Adrenal gland (tissue), 12 donors: ENCODE data around the gene PLXNA2. TPM values are rescaled to one million over a fixed set of nuclear protein-coding genes. Genes with fewer than 3 reads are reported as not detected.
A peak's percentile ranks its signal among the peaks of the same experiment; 100 is the strongest.

ENCODE experiments used
- DNase-seq, 7 donors: peaks; one replicate each; pipeline ENCODE4 v3.0.0-alpha.2; 2019 to 2020
- H3K27ac ChIP-seq, 5 donors: fragments of 200-600 bp; sonication (generic) in 4 of 5; 1 replicate in 3 of 5; 2 replicates in 2 of 5; pipeline versions ENCODE4 v1.5.1 to v1.8.0; 2016 to 2020; ENCODE audit warnings: mild to moderate bottlenecking in 1 of 5
- H3K27me3 ChIP-seq: fragments of 200-600 bp; 2 replicates; pipeline ENCODE4 v1.8.0; 2021
- H3K36me3 ChIP-seq, 2 donors: fragments of 200-600 bp; replicated peaks in 1 of 2; 1 replicate in 1 of 2; 2 replicates in 1 of 2; pipeline versions ENCODE4 v1.5.1 to v1.8.0; 2018 to 2022
- H3K4me1 ChIP-seq, 2 donors: fragments of 200-600 bp; replicated peaks in 1 of 2; 1 replicate in 1 of 2; 2 replicates in 1 of 2; pipeline versions ENCODE4 v1.5.1 to v1.8.0; 2018 to 2021
- H3K4me3 ChIP-seq, 4 donors: fragments of 200-600 bp; sonication (generic) in 3 of 4; one replicate each; pipeline ENCODE4 v1.5.1; 2016 to 2018
- H3K9me3 ChIP-seq, 3 donors: fragments of 200-600 bp; sonication (generic) in 1 of 3; replicated peaks in 1 of 3; 1 replicate in 2 of 3; 2 replicates in 1 of 3; pipeline versions ENCODE4 v1.5.1 to v1.8.0; 2016 to 2021
- CTCF ChIP-seq, 6 experiments: fragments of 450-650 bp in 4 of 6; fragments of 200-600 bp in 2 of 6; sonication (generic) in 1 of 6; IDR thresholded peaks; 1 replicate in 5 of 6; 2 replicates in 1 of 6; pipeline versions ENCODE4 v1.5.1 to v1.8.0; 2016 to 2021; ENCODE audit warnings: antibody characterized with exemption in 6 of 6, mild to moderate bottlenecking in 2 of 6, moderate library complexity in 1 of 6
- POLR2A ChIP-seq, 2 donors: fragments of 450-650 bp; IDR thresholded peaks; one replicate each; pipeline ENCODE4 v1.6.1; 2017; ENCODE audit warnings: antibody characterized with exemption in 2 of 2, mild to moderate bottlenecking in 2 of 2, moderate library complexity in 1 of 2
- WGBS, 4 donors: extraction: QIAGEN DNeasy Blood & Tissue Kit in 2 of 4; methylation state at CpG; one replicate each; pipeline versions ENCODE4 v1.1.5 to v1.1.7; 2013 to 2017; 5-methylcytosine and 5-hydroxymethylcytosine counted together
- intact Hi-C, 2 donors: fragments of 100-400 bp; cut with DNase I; formaldehyde crosslinking; loops; one replicate each; pipeline versions ENCODE4 v1.14.1 to v1.15.0; 2022 to 2023
- polyA plus RNA-seq, 3 donors: library from polyadenylated mRNA; stranded (reverse); fragments of 200-250 nt in 2 of 3; fragments of 350-450 nt in 1 of 3; fragmentation: Illumina TruSeq in 1 of 3; extraction: RNeasy Lipid Tissue Mini Kit (QIAGEN cat#74804) in 1 of 3; gene quantifications; one replicate each; pipeline ENCODE4 v1.2.3, GENCODE V29; 2013 to 2014
- total RNA-seq, 9 donors: library from RNA; depleted of rRNA in 4 of 9; stranded (reverse); fragments of >200 nt in 4 of 9; fragments of 120-200 nt in 1 of 9; fragmentation: NEBNext Ultra II Directional in 1 of 9; extraction: Animal tissue kit (Norgen Biotek cat#: 25700) in 1 of 9; gene quantifications; one replicate each; pipeline versions ENCODE4 v1.1.0 to v1.2.4, GENCODE V29; 2013 to 2023
- donor health status: healthy with polysubstance abuse.
- donor health status: Bipolar disorder and iron deficiency.
- donor health status: DM: yes; HTN: yes; CAD: no.
- donor health status: DM: no; HTN: no; CAD: no.
- donor health status: DM: no; HTN: no; CAD: no.
- donor health status: DM: yes; HTN: yes; CAD: no.

The PLXNA2 gene
- total and polyA plus RNA-seq, 12 donors: 2.7 to 9.4 (median 4.5) TPM

GRCh38 chr1:208201229-208201628 lies 43.0 kb downstream of the PLXNA2 start:
- Histone ChIP-seq H3K36me3 (no peaks in the 10 kb centered on the region), H3K27ac (peak overlapping the region in 1 of 5 donors; percentile 8), H3K4me1 (peaks cover 0 to 13% of the 10 kb centered on the region in 2 donors), H3K27me3 (no peaks in the 10 kb centered on the region), H3K9me3 (no peaks in the 10 kb centered on the region), H3K4me3 (no peak overlapping the region)
- 32 to 39% (median 37%) methylated on average over 4 of the region's 4 CpGs for WGBS, 4 donors
- DNase-seq: peak in 5 of 7 donors; percentile 40 to 66 (median 59)
- intact Hi-C loops: no loop called here
- TF ChIP-seq CTCF (IDR thresholded peaks at IDR 0.05) (no peak), POLR2A (IDR thresholded peaks at IDR 0.05) (no peak)

- Histone ChIP-seq H3K27ac (no peak overlapping the region), H3K36me3 (no peaks in the 10 kb centered on the region), H3K4me3 (no peak overlapping the region), H3K9me3 (no peaks in the 10 kb centered on the region), H3K27me3 (no peaks in the 10 kb centered on the region), H3K4me1 (peaks cover 0 to 13% of the 10 kb centered on the region in 2 donors)
- 88 to 93% (median 91%) methylated on average over 2 of the region's 2 CpGs for WGBS, 4 donors
- TF ChIP-seq CTCF (IDR thresholded peaks at IDR 0.05) (no peak), POLR2A (IDR thresholded peaks at IDR 0.05) (no peak)
- DNase-seq: no peak
- intact Hi-C loops: no loop called here
Measured at GRCh38 chr1:208200116-208200515, 44.1 kb downstream of the PLXNA2 start.

GRCh38 chr1:208198236-208198635 lies 45.9 kb downstream of the PLXNA2 start:
- TF ChIP-seq POLR2A (IDR thresholded peaks at IDR 0.05): no peak
- no peak for TF ChIP-seq CTCF (IDR thresholded peaks at IDR 0.05)
- 92 to 98% (median 96%) methylated on average over 8 of the region's 8 CpGs for WGBS, 4 donors
- Histone ChIP-seq H3K27me3 (no peaks in the 10 kb centered on the region), H3K9me3 (no peaks in the 10 kb centered on the region), H3K36me3 (no peaks in the 10 kb centered on the region), H3K27ac (no peak overlapping the region), H3K4me1 (peaks cover 0 to 9% of the 10 kb centered on the region in 2 donors), H3K4me3 (no peak overlapping the region)
- no peak for DNase-seq
- intact Hi-C loops: no loop called here

GRCh38 chr1:208194944-208195343 lies 49.2 kb downstream of the PLXNA2 start:
- no peak for DNase-seq
- H3K27ac ChIP-seq: no peak overlapping the region
- WGBS, 4 donors: 81 to 89% (median 85%) methylated on average over 3 of the region's 3 CpGs
- intact Hi-C loops: no loop called here
- H3K36me3 ChIP-seq: no peaks in the 10 kb centered on the region
- no peak overlapping the region for H3K4me3 ChIP-seq
- no peak for TF ChIP-seq CTCF (IDR thresholded peaks at IDR 0.05)
- no peak for TF ChIP-seq POLR2A (IDR thresholded peaks at IDR 0.05)
- no peaks in the 10 kb centered on the region for H3K9me3 ChIP-seq
- no peaks in the 10 kb centered on the region for H3K27me3 ChIP-seq
- no peaks in the 10 kb centered on the region for H3K4me1 ChIP-seq
